Stimulated activated CD4-positive, alpha-beta T cell treated with anti-CD3 and anti-CD28 coated beads, Interleukin-15, amount 100 ng/mL, for 48 hours (primary cell): ENCODE measurements around the gene FHIT.

Experiments
- DNase-seq, 2 donors: peaks; one replicate each; pipeline ENCODE4 v3.0.0-alpha.2; 2020; ENCODE audit warnings: low read depth in 2 of 2

Gene FHIT

GRCh38 chr3:60501314-60501713 is 749.9 kb downstream of the FHIT start:
- DNase-seq = no peak

GRCh38 chr3:60497902-60498301 is 753.4 kb downstream of the FHIT start:
- no peak for DNase-seq

- DNase-seq = no peak
Measured at GRCh38 chr3:60490992-60491391, 760.3 kb downstream of the FHIT start.

DNA sequence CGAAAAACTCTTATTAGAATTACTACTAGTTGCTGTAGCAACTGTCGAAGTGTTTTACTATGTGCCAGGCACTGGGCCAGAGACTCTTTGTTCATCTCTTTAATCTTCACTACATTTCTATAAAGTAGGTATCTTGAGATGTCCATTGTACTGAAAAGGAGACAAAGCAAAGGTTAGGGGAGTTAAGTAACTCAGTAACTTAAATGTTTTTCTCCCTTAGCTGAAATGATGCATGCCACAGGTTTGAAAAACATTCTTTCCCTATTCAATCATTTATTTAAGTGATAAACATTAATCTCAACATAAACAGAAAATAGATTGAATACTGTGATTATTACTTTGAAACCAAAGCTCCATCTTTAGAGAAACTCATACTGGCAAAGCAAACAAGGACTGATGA is 776.2 kb downstream of the FHIT start:
- DNase-seq = no peak

DNA sequence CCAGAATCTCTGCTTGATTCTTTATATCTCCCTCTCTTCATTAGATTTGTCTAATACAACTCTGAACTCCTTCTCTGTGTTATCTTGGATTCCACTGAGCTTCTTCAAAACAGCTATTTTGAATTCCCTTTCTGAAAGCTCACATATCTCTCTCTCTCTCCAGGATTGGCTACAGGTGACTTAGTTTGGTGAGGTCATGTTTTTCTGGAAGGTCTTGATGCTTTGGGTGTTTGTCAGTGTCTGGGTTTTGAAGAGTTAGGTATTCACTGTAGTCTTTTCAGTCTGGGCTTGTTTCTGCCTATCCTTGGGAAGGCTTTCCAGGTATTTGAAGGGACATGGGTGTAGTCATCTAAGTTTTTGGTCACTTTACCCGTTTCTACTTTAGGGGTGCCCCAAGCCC is 781.8 kb downstream of the FHIT start:
- no peak for DNase-seq

DNA sequence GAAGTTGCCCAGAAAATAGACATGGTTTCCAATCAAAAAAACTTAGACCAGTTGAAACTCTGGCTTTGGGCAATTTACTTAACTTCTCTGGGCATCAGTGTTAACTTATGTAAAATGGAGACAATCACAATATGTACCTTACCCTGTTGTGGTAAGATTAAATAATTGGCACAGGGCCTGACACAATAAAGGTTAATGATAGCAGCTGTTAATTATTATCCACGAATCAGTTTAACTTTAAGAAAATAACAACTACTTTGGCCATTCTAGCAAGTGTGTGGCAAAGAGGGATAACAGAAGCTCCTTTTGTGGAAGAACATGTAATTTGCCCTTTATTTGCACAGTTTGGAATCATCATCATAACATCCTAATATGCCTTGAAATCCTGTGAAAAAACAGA is 787.6 kb downstream of the FHIT start:
- no peak for DNase-seq

GRCh38 chr3:60461267-60461666 is 790.0 kb downstream of the FHIT start:
- DNase-seq = no peak

DNA sequence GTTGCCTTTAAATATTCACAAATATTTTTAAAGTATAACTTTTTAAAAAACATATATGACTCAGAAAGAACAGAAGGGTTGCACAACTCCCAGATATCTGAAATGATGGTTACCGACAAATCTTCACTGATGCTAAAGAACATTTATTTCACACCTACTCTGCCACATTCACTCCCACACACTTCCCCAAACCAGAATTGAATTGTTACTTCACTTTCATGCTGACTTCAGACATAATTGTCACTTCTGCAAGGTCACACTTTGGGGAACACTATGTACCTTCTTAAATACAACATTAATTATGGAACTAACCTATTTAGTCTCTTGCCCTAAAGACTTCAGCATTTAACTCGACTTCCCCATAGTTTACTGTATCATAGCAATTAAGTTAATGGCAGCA is 795.1 kb downstream of the FHIT start:
- DNase-seq = no peak

GRCh38 chr3:60453326-60453725 is 797.9 kb downstream of the FHIT start:
- DNase-seq = no peak

DNA sequence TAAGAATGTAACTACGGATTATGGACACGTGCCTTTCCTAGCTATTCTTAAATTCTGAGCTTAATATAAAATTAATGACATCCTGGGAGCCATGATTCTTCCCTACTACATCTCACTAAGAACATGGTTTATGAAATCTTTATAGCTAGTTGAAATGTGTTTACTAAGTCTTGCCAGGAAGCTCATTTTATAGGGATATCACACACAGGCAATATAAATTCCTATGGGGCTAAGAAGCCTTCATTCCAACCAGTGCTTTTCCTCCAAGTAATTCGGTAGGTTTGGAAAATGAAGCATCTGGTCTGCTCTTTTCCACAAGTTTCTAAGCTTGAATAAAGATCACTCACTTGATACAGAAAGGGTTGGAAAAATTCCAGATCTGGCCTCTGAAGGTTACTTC is 802.6 kb downstream of the FHIT start:
- DNase-seq = no peak

DNA sequence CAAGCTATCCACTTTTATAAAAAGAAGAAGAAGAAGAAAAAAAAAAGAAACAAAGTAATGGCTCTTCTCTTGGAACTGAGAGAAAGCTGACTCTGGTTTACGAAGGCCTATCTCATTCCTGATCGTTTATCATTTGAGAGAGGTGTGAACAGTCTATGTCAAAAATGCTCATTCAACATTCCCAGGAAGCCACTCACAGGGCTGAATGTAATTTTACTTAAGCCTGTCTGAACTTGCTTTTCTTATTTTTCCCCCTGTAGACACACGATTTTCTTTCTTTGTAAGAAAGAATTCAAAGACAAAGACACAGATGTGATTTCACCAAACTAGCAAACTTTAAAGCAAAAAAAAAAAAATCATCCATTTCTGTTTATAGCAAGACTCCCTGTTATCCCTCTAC is 805.8 kb downstream of the FHIT start:
- DNase-seq = no peak

DNA sequence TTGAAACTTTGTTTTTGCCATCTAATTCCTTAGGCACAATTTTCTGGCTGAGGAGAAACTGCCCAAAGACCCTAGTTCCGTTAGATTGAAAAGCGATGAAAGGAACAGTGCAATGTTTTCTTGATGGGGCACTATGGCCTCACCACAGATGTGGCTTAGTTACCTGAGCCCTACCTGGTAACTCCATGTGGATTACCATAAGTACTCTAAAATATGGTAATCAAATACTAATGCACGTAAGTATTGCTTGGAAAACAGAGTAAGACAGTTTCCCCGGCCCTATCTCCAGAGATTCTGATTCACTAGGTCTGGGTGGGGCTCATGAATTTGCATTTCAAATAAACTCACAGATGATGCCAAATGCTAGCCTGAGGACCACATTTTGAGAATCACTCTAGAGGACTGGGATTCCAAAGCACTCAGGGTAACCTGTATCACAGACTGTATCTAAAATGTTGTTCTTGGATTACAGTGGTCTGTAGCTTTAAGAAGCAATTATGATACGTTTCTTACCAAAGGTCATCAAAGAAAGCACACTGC is 806.3 kb downstream of the FHIT start:
- no peak for DNase-seq

DNA sequence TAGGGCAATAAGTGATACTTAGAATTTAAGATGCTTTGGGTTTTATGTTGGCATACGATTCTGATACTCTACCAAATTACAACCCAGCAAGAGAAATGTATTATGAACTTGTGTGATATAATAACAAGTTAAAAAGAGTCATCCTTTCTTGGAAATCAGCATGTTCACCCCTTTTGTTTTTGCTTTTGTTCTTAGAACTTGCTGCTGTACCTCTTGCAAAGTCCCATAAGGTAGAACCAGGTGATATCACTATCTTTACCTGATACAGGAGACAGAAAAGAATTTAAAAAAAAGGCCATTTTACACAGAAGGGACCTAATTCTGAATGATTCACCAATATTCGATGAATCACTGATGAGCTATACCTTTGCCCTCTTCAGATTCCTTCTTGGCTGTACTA is 810.4 kb downstream of the FHIT start:
- no peak for DNase-seq

- no peak for DNase-seq
Measured at GRCh38 chr3:60435941-60436650, 815.2 kb downstream of the FHIT start.

DNA sequence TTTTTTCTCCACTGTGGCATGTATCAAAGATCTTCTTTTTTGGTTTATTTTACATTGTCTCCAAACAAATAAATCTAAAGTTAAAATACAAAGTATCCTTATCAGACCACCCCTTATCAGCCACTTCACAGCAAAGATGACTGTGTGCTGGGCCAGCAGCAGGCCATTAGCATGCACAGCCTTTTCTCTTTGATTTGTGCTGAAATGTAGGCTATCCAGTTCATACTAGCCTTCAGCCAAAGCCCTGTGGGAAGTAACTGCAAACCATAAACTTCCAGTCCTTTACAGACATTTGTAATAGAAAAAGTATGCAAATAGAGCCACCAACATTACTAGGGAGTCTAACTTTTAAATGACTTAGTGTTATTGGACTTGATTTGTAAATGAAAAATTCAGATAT is 816.3 kb downstream of the FHIT start:
- no peak for DNase-seq

DNA sequence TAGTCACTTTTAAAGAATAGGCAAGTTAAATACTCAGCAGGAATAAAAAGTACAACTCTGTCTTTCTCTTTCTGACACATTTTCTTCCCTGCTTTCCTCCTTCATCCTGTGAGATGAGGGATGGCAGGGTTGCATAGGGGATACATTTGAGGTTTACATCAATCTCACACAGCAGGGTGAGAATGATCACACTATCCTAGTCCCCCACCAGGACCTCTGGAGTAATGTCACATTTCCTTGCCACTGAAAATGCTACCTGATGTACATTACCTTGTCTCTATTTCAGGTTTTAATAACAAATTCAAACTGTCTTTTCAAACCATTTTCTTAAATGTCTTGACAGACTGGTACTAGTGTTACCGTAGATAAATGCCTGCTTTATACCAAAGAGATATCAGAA is 816.9 kb downstream of the FHIT start:
- no peak for DNase-seq

GRCh38 chr3:60431599-60431958 is 819.7 kb downstream of the FHIT start:
- DNase-seq = no peak

DNA sequence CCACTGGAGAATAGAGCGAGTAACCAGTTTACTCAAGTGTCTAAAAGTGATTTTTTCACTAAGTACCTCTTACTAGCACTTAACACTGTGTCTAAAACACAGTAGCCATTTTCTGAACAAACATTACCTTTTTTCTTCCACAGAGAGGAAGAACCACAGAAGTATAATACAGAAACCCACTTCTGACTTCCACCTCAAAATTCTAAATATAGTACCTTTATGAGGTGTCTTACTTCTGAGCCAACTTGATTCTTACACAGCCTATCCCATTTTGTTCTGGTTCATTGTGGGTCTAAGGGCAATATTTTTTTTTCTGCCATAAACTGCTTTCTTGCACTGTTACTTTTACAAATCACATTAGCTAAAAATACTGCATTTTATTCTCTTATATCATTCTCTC is 821.0 kb downstream of the FHIT start:
- no peak for DNase-seq

DNA sequence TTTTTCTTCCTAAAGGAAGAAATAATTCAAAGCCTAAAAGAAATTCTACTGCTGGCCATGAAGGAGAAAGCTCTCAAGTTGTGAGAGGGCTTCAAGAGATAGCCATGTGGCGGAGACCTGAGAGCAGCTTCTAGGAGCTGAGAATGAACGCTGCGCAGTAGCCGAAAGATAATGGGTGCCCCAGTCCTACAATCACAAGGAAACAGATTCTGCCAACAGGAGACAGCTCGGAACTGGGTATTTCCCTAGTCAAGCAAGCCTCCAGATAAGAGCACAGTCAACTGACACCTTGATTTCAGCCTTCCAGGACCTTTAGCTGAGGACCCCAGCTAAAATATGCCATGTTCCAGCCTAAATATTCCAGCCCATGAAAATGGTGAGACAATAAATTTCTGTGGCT is 824.1 kb downstream of the FHIT start:
- no peak for DNase-seq

GRCh38 chr3:60424942-60425341 is 826.3 kb downstream of the FHIT start:
- DNase-seq = no peak

DNA sequence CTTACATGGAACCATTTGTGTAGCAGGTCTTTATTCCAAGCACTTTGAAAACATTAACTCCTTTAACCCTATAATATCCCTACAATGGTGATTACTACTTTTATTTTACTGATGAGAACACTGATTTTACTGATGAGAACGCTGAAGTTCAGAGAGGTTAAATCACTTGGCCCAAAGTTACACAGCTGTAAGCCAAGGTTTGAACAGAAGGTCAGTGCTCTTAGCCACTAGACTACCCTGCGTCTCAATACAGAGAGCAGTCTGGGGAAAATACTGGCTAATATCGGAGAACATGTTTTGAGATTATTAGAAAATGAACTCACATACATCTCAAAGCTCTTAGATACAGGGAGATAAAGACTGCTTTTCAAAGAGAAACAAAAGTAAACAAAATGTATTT is 827.2 kb downstream of the FHIT start:
- DNase-seq = no peak

- no peak for DNase-seq
Measured at GRCh38 chr3:60423556-60423955, 827.7 kb downstream of the FHIT start.

- no peak for DNase-seq
Measured at GRCh38 chr3:60421749-60422446, 829.4 kb downstream of the FHIT start.

- DNase-seq = no peak
Measured at GRCh38 chr3:60417576-60417975, 833.7 kb downstream of the FHIT start.
